ENCODE data around the gene KIAA1671.

The KIAA1671 gene

GRCh38 chr22:24977370-24978221, 25.1 kb downstream of the KIAA1671 start:
- H3K4me3 ChIP-seq (replicated peaks in 1 of 2; ENCODE audit: low read depth in 2 of 2, low read length in 2 of 2): no peak overlapping the region
- peak; percentile 29 to 69 for DNase-seq (ENCODE audit: low read depth in 2 of 2)
- no peak for TF ChIP-seq CTCF (IDR thresholded peaks at IDR 0.05; ENCODE audit: low read depth, low read length)

- no peak for DNase-seq (ENCODE audit: low read depth in 2 of 2)
- TF ChIP-seq CTCF (IDR thresholded peaks at IDR 0.05; ENCODE audit: low read depth, low read length): no peak
- H3K4me3 ChIP-seq (replicated peaks in 1 of 2; ENCODE audit: low read depth in 2 of 2, low read length in 2 of 2): no peak overlapping the region
Observed at GRCh38 chr22:24978308-24978707, 25.8 kb downstream of the KIAA1671 start.

- no peak for DNase-seq (ENCODE audit: low read depth in 2 of 2)
- no peak overlapping the region for H3K4me3 ChIP-seq (replicated peaks in 1 of 2; ENCODE audit: low read depth in 2 of 2, low read length in 2 of 2)
- no peak for TF ChIP-seq CTCF (IDR thresholded peaks at IDR 0.05; ENCODE audit: low read depth, low read length)
Observed at GRCh38 chr22:24981066-24981465, 28.6 kb downstream of the KIAA1671 start.

GRCh38 chr22:24981656-24982055, 29.1 kb downstream of the KIAA1671 start:
- H3K4me3 ChIP-seq (replicated peaks in 1 of 2; ENCODE audit: low read depth in 2 of 2, low read length in 2 of 2): no peak overlapping the region
- no peak for DNase-seq (ENCODE audit: low read depth in 2 of 2)
- no peak for TF ChIP-seq CTCF (IDR thresholded peaks at IDR 0.05; ENCODE audit: low read depth, low read length)

DNA sequence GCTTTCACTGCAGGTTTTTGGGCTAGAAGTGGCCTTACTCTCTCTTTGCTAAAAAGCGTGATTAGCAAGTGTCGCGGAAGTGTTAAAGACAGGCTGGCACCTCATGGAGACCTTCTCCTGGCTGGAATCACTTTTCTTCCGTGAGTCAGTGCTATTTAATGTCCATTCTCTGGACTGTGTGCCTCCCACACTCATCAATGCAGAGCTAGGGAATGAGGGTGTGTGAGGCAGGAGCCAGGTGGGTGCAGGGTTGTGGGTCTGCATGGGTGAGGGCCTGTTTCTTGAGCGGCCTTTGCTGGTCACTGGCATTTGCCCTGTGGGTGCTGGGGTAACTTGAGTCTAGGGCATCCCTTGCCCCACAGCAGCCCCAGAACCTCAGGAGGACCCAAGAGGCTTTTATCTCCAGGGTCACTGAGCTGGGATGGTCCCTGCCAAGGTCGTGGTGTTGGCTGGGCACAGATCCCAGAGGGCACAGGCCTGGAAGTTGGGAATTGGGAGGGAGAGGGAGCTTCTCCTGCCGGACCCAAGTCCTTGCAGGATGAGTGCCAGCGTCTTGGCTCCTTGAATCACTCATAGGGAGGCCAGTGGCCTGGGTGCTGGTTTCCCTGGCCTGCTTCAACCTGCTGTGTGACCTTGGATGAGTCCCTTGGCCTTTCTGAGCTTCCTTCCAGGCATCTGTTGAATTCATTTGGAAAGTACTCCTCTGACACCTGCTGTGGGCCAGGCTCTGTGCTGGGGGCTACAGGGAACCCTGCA, 30.0 kb downstream of the KIAA1671 start:
- DNase-seq (ENCODE audit: low read depth in 2 of 2): no peak
- no peak for TF ChIP-seq CTCF (IDR thresholded peaks at IDR 0.05; ENCODE audit: low read depth, low read length)
- H3K4me3 ChIP-seq (replicated peaks in 1 of 2; ENCODE audit: low read depth in 2 of 2, low read length in 2 of 2): no peak overlapping the region

DNA sequence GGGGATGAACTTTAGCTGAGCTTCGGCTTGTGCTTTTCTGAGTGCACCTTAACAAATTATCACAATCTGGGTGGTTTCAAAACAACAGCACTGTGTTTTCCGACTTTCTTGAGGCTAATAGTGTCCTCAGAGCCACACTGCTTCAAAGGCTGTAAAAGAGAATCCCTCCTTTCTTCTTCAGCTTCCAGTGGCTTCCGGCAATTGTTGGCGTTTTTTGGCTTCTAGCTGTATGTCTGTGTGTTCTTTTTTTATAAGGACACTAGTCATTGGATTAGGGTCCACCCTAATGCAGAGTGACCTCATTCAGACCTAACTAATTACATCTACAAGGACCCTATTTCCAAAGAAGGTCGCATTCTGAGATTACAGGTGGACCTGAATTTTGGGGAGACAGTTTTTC, 30.6 kb downstream of the KIAA1671 start:
- H3K4me3 ChIP-seq (replicated peaks in 1 of 2; ENCODE audit: low read depth in 2 of 2, low read length in 2 of 2): no peak overlapping the region
- TF ChIP-seq CTCF (IDR thresholded peaks at IDR 0.05; ENCODE audit: low read depth, low read length): no peak
- DNase-seq (ENCODE audit: low read depth in 2 of 2): no peak
